HCT116 (cell line): Measurements from ENCODE around the gene ACAP3. TPM values are rescaled to one million over a fixed set of nuclear protein-coding genes. Genes with fewer than 3 reads are reported as not detected.

Source experiments
- ATAC-seq: fragments of 200-7000 bp; cut with Tn5 transposase; 2 replicates; pipeline ENCODE4 v1.9.1; 2020; ENCODE audit warnings: mild to moderate bottlenecking, moderate library complexity
- BruUV-seq: library from RNA; stranded (reverse); fragments of 400-500 nt; replicated peaks from 2 replicates; lab custom pipeline; 2021; lab: Mats Ljungman, UMichigan
- CTCF ChIA-PET: fragments of 300-600 bp; sonication (Branson Sonifier 250); formaldehyde crosslinking; loops from one replicate; lab custom pipeline; 2021; ENCODE audit warnings: antibody characterized with exemption; lab: Charles Lee
- POLR2A ChIA-PET: fragments of 300-600, 350-600 bp; sonication (Branson Sonifier 250); formaldehyde crosslinking; loops from one replicate; lab custom pipeline; 2021; ENCODE audit warnings: antibody characterized with exemption; lab: Charles Lee
- RAD21 ChIA-PET, 2 experiments: fragments of 300-600 bp; sonication (Branson Sonifier 250); formaldehyde crosslinking; loops; one replicate each; lab custom pipeline; 2023; ENCODE audit warnings: low total read pairs in 2 of 2; ENCODE audit not compliant: uncharacterized antibody in 2 of 2, unreplicated experiment in 2 of 2, low non-redundant PET in 1 of 2; lab: Charles Lee
- DNase-seq: peaks from one replicate; pipeline ENCODE4 v3.0.0-alpha.2; 2010; ENCODE audit warnings: low read depth, low spot score
- H2AFZ ChIP-seq: fragments of 200-600 bp; shearing (Covaris generic), sonication (generic); 2 replicates; pipeline ENCODE4 v1.6.1; 2017; ENCODE audit warnings: low read depth, mixed run types, mixed read lengths, antibody characterized with exemption, low read length; ENCODE audit not compliant: poor library complexity, severe bottlenecking
- H3K27ac ChIP-seq: 2 replicates; pipeline ENCODE4 v1.5.1; 2012; ENCODE audit warnings: low read depth, low read length
- H3K27me3 ChIP-seq: fragments of 200-600 bp; sonication (generic); 2 replicates; pipeline ENCODE4 v1.6.1; 2016; ENCODE audit warnings: mixed run types, low read length, mixed read lengths; ENCODE audit not compliant: insufficient read depth
- H3K36me3 ChIP-seq, 2 experiments: fragments of 200-500 bp in 1 of 2; fragments of 200-600 bp in 1 of 2; sonication (Bioruptor generic) in 1 of 2; sonication (generic) in 1 of 2; 2 replicates each; pipeline versions ENCODE4 v1.5.1 to v1.6.1; 2014 to 2016; ENCODE audit warnings: low read length in 2 of 2, inconsistent platforms in 1 of 2, mixed read lengths in 1 of 2, mixed run types in 1 of 2; ENCODE audit not compliant: insufficient read depth in 2 of 2, control insufficient read depth in 1 of 2
- H3K4me1 ChIP-seq, 2 experiments: fragments of 200-600 bp in 1 of 2; sonication (generic) in 1 of 2; 2 replicates each; pipeline versions ENCODE4 v1.5.1 to v1.6.1; 2012 to 2017; ENCODE audit warnings: low read length in 2 of 2, inconsistent platforms in 1 of 2, mild to moderate bottlenecking in 1 of 2, mixed read lengths in 1 of 2, mixed run types in 1 of 2, moderate library complexity in 1 of 2; ENCODE audit not compliant: insufficient read depth in 2 of 2, control insufficient read depth in 1 of 2
- H3K4me2 ChIP-seq: fragments of 200-600 bp; sonication (generic); 2 replicates; pipeline ENCODE4 v1.6.1; 2017; ENCODE audit warnings: mixed run types, low read length, mixed read lengths
- H3K4me3 ChIP-seq, 2 experiments: fragments of 200-600 bp in 1 of 2; sonication (generic) in 1 of 2; replicated peaks in 1 of 2; 2 replicates each; pipeline ENCODE4 v1.5.1; 2011 to 2016; ENCODE audit warnings: low read length in 2 of 2, control low read depth in 1 of 2, low read depth in 1 of 2, mild to moderate bottlenecking in 1 of 2, mixed read lengths in 1 of 2, mixed run types in 1 of 2
- H3K79me2 ChIP-seq: fragments of 200-600 bp; sonication (generic); 2 replicates; pipeline ENCODE4 v1.6.1; 2017; ENCODE audit warnings: mild to moderate bottlenecking, mixed run types, low read length, moderate library complexity, mixed read lengths; ENCODE audit not compliant: insufficient read depth
- H3K9ac ChIP-seq: fragments of 200-600 bp; sonication (generic); 2 replicates; pipeline ENCODE4 v1.6.1; 2016; ENCODE audit warnings: low read length, mixed read lengths
- H3K9me2 ChIP-seq: fragments of 200-600 bp; sonication (generic), shearing (Covaris generic); 2 replicates; pipeline ENCODE4 v1.6.1; 2017; ENCODE audit warnings: mixed run types, mild to moderate bottlenecking, moderate library complexity; ENCODE audit not compliant: insufficient read depth
- H3K9me3 ChIP-seq, 2 experiments: fragments of 200-500 bp in 1 of 2; fragments of 200-600 bp in 1 of 2; sonication (Bioruptor generic) in 1 of 2; sonication (generic) in 1 of 2; 2 replicates each; pipeline ENCODE4 v1.6.1; 2014 to 2017; ENCODE audit warnings: low read length in 2 of 2, mixed read lengths in 2 of 2, inconsistent platforms in 1 of 2, low read depth in 1 of 2, mild to moderate bottlenecking in 1 of 2, mixed run types in 1 of 2, moderate library complexity in 1 of 2; ENCODE audit not compliant: control insufficient read depth in 1 of 2, insufficient read depth in 1 of 2
- H4K20me1 ChIP-seq: fragments of 200-600 bp; sonication (generic), shearing (Covaris generic); 2 replicates; pipeline ENCODE4 v1.6.1; 2017; ENCODE audit warnings: mixed run types, mild to moderate bottlenecking, moderate library complexity; ENCODE audit not compliant: insufficient read depth
- ATF3 ChIP-seq: IDR thresholded peaks from 2 replicates; pipeline ENCODE4 v1.6.1; 2012
- CEBPB ChIP-seq: IDR thresholded peaks from 2 replicates; pipeline ENCODE4 v1.6.1; 2012; ENCODE audit warnings: low read depth
- EGR1 ChIP-seq: IDR thresholded peaks from 2 replicates; pipeline ENCODE4 v1.6.1; 2012; ENCODE audit warnings: low read depth
- ELF1 ChIP-seq: IDR thresholded peaks from 2 replicates; pipeline ENCODE4 v1.6.1; 2012; ENCODE audit warnings: low read depth, borderline replicate concordance
- EZH2phosphoT487 ChIP-seq: fragments of 200-600 bp; IDR thresholded peaks from 2 replicates; pipeline ENCODE4 v1.6.1; 2018; ENCODE audit warnings: antibody characterized with exemption, borderline replicate concordance
- FOSL1 ChIP-seq: IDR thresholded peaks from 2 replicates; pipeline ENCODE4 v1.6.1; 2012; ENCODE audit warnings: low read depth
- JUND ChIP-seq: IDR thresholded peaks from 2 replicates; pipeline ENCODE4 v1.6.1; 2012
- MAX ChIP-seq: IDR thresholded peaks from 2 replicates; pipeline ENCODE4 v1.6.1; 2012
- REST ChIP-seq: IDR thresholded peaks from 2 replicates; pipeline ENCODE4 v1.6.1; 2012; ENCODE audit warnings: low read depth
- TCF7L2 ChIP-seq: IDR thresholded peaks from 2 replicates; pipeline ENCODE4 v1.7.0; 2011; ENCODE audit warnings: borderline replicate concordance, inconsistent platforms; ENCODE audit not compliant: insufficient read depth, insufficient read length; ENCODE audit errors: extremely low read depth
- YY1 ChIP-seq: IDR thresholded peaks from 2 replicates; pipeline ENCODE4 v1.6.1; 2011; ENCODE audit warnings: low read length, low read depth, moderate library complexity, mild to moderate bottlenecking; ENCODE audit not compliant: insufficient replicate concordance; ENCODE audit errors: extremely low read depth
- ZBTB33 ChIP-seq: IDR thresholded peaks from 2 replicates; pipeline ENCODE4 v1.6.1; 2011; ENCODE audit warnings: mild to moderate bottlenecking, low read length, moderate library complexity; ENCODE audit not compliant: insufficient replicate concordance; ENCODE audit errors: extremely low read depth
- intact Hi-C: fragments of 100-400 bp; cut with micrococcal nuclease; formaldehyde crosslinking; loops from 2 replicates; pipeline ENCODE4 v1.10.0; 2022
- total RNA-seq: library from RNA; stranded (reverse); gene quantifications from one replicate; pipeline ENCODE4 v1.2.1, GENCODE V29; 2021; ENCODE audit not compliant: unreplicated experiment

ACAP3 gene
- total RNA-seq, 1 experiment from 2014 or later: 38.8 TPM

GRCh38 chr1:1320666-1321448, 13.1 kb upstream of the ACAP3 start:
- H4K20me1 ChIP-seq: peaks cover 10% of the 10 kb centered on the region; the same call in 1 of the 2 replicates
- H3K9ac ChIP-seq: no peak overlapping the region

More at GRCh38 chr1:1320666-1321448, 13.1 kb upstream of the ACAP3 start:
- peaks cover 31 to 55% of the 10 kb centered on the region in 2 experiments for H3K4me1 ChIP-seq
- H3K27me3 ChIP-seq: no peaks in the 10 kb centered on the region
- H3K79me2 ChIP-seq: peaks cover 89% of the 10 kb centered on the region
- H3K36me3 ChIP-seq: peaks cover 6 to 13% of the 10 kb centered on the region in 2 experiments; a peak in 2 of 4 replicates
- ChIA-PET POLR2A (no interaction called here), CTCF (no interaction called here), RAD21 (no interaction called here)
- intact Hi-C loops: no loop called here
- no TSS peak for BruUV-seq
- H3K27ac ChIP-seq: no peak overlapping the region; the same call in 1 of the 2 replicates
- ATAC-seq (no peak), DNase-seq (no peak)
- H3K9me3 ChIP-seq: no peaks in the 10 kb centered on the region
- H2AFZ ChIP-seq: no peak overlapping the region
- no peak for TF ChIP-seq ELF1
- no peak for TF ChIP-seq ZBTB33
- no peak for TF ChIP-seq EGR1
- no peak for TF ChIP-seq JUND
- TF ChIP-seq CEBPB: no peak
- TF ChIP-seq REST: no peak
- no peak for TF ChIP-seq TCF7L2
- no peak for TF ChIP-seq ATF3
- TF ChIP-seq EZH2phosphoT487: no peak
- TF ChIP-seq MAX: no peak
- no peak for TF ChIP-seq YY1
- no peak for TF ChIP-seq FOSL1
- no peak overlapping the region for H3K4me2 ChIP-seq
- H3K4me3 ChIP-seq: no peak overlapping the region
- H3K9me2 ChIP-seq: no peaks in the 10 kb centered on the region
